Activated CD4-positive, alpha-beta memory T cell treated with anti-CD3 and anti-CD28 coated beads for 36 hours (primary cell): ENCODE data around the gene WDR5. TPM values are rescaled to one million over a fixed set of nuclear protein-coding genes. Genes with fewer than 3 reads are reported as not detected.

Experiments used
- CTCF ChIA-PET: fragments of 350-600 bp; sonication (Branson Sonifier 250); formaldehyde crosslinking; loops from one replicate; lab custom pipeline; 2021; ENCODE audit warnings: antibody characterized with exemption, inconsistent platforms; lab: Charles Lee
- POLR2A ChIA-PET: fragments of 350-600 bp; sonication (Branson Sonifier 250); formaldehyde crosslinking; loops from one replicate; lab custom pipeline; 2021; ENCODE audit warnings: antibody characterized with exemption; lab: Charles Lee
- DNase-seq: peaks from one replicate; pipeline ENCODE4 v3.0.0-alpha.2; 2020
- H3K27ac Mint-ChIP-seq: one replicate; pipeline ENCODE4 v1.8.0; 2021; ENCODE audit warnings: mixed read lengths
- H3K27me3 Mint-ChIP-seq: one replicate; pipeline ENCODE4 v1.8.0; 2021; ENCODE audit warnings: mixed read lengths
- H3K36me3 Mint-ChIP-seq: one replicate; pipeline ENCODE4 v1.8.0; 2021; ENCODE audit warnings: mixed read lengths
- H3K4me1 Mint-ChIP-seq: one replicate; pipeline ENCODE4 v1.8.0; 2021; ENCODE audit warnings: low read depth, mixed read lengths
- H3K4me3 Mint-ChIP-seq: one replicate; pipeline ENCODE4 v1.8.0; 2021; ENCODE audit warnings: mild to moderate bottlenecking, mixed read lengths
- H3K9me3 Mint-ChIP-seq: one replicate; pipeline ENCODE4 v1.8.0; 2021; ENCODE audit warnings: mixed read lengths
- intact Hi-C: fragments of 100-400 bp; cut with micrococcal nuclease; formaldehyde crosslinking; loops from one replicate; pipeline ENCODE4 v1.15.1; 2023
- total RNA-seq, 2 experiments: library from RNA; stranded (reverse); gene quantifications; one replicate each; pipeline ENCODE4 v1.2.3, GENCODE V29; 2021

The WDR5 gene
- total RNA-seq, 2 experiments from 2014 or later, result 41.6 to 43.0 TPM

DNA sequence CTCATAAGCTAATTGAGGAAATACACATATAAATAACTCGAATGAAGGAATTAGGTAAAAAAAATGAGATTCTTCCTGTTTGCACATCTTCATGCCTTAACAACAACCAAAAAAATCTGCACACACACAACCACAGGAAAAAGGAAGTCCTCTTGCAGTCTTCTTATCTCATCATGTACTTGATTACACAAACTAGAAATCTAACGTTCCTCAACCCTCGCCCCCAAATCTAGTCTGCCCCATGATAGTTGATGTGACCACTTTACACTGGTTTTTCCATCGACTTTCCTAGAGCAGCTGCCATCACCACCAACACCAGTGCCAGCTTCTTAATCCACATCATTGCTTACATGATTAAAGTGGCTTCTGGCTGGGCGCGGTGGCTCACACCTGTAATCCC is 59.7 kb downstream of the WDR5 start:
- ChIA-PET CTCF (interaction anchor here (1.2 to 1.5 kb wide), 2 partner anchors 25 to 248 kb away, joined by 4 to 5 read pairs; no protein-coding TSS in a partner anchor), POLR2A (interaction anchor here (0.6 kb wide), 1 partner anchor 691 kb away, joined by 6 read pairs; no protein-coding TSS in a partner anchor)
- Mint-ChIP-seq H3K4me1 (peaks cover 10% of the 10 kb centered on the region), H3K4me3 (no peak overlapping the region), H3K27me3 (no peaks in the 10 kb centered on the region), H3K9me3 (no peaks in the 10 kb centered on the region), H3K27ac (no peak overlapping the region), H3K36me3 (no peaks in the 10 kb centered on the region)
- intact Hi-C loops, result no loop called here
- no peak for DNase-seq

DNA sequence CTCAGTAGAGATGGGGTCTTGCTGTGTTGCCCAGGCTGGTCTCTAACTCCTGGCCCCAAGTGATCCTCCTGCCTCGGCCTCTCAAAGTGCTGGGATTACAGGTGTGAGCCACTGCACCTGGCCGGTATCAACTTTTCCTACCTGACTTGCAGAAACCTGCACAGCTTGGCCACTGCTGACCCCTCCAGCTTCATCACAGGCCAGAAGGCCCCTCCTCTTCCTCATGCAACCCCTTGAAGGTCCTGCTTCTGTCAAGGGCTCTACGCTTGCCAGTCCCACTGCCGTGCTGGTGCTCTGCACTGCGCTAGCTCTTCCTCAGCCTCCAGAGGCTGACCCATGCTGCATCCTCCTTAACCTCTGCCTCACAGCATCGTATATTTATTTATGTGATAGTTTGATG is 61.0 kb downstream of the WDR5 start:
- Mint-ChIP-seq H3K9me3 (no peaks in the 10 kb centered on the region), H3K27me3 (no peaks in the 10 kb centered on the region), H3K4me1 (peaks cover 10% of the 10 kb centered on the region), H3K36me3 (no peaks in the 10 kb centered on the region), H3K4me3 (no peak overlapping the region), H3K27ac (no peak overlapping the region)
- ChIA-PET CTCF (no interaction called here), POLR2A (no interaction called here)
- intact Hi-C loops, result no loop called here
- DNase-seq, result no peak

DNA sequence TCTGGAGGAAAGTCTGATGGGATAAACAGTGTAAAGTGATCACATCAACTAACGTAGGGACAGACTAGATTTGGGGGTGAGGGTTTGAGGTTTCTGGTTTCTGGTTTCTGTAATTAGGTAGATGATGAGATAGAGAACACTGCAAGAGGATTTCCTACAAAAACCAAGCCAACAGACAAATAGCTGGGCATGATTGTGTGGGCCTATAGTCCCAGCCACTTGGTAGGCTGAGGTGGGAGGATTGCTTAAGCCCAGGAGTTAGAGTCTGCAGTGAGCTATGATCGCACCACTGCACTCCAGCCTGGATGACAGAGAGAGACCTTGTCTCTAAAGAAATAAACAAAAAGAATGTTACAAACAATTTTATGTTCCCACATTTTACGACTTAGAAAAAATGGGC is 62.9 kb downstream of the WDR5 start:
- Mint-ChIP-seq H3K27me3 (no peaks in the 10 kb centered on the region), H3K4me3 (no peak overlapping the region), H3K4me1 (peaks cover 10% of the 10 kb centered on the region), H3K27ac (no peak overlapping the region), H3K36me3 (no peaks in the 10 kb centered on the region), H3K9me3 (peaks cover 2% of the 10 kb centered on the region)
- CTCF ChIA-PET, result interaction anchor here (1.1 kb wide), 1 partner anchor 28 kb away, joined by 5 read pairs; no protein-coding TSS in a partner anchor
- no peak for DNase-seq
- intact Hi-C loops, result no loop called here
- POLR2A ChIA-PET, result no interaction called here

DNA sequence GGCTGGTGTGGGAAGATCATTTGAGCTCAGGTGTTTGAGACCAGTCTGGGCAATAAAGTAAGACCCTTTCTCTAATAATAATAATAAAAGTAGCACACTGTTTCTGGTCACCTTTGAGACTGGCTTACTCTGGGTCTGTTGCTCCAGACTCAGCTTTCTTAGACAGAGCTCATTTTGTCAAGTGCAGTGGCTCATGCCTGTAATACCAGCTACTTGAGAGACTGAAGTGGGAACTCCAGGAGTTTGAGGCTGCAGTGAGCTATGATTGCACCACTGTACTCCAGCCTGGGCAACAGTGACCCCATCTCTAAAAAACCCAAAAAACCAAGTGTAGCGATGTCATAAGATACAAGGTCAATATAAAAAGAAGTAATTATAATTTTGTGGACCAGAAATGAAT is 64.8 kb downstream of the WDR5 start:
- no peak overlapping the region for H3K27ac Mint-ChIP-seq
- peaks cover 6% of the 10 kb centered on the region for H3K4me1 Mint-ChIP-seq
- peaks cover 3% of the 10 kb centered on the region for H3K9me3 Mint-ChIP-seq
- no peak for DNase-seq
- no peak overlapping the region for H3K4me3 Mint-ChIP-seq
- no peaks in the 10 kb centered on the region for H3K36me3 Mint-ChIP-seq
- POLR2A ChIA-PET, result no interaction called here
- H3K27me3 Mint-ChIP-seq, result no peaks in the 10 kb centered on the region
- intact Hi-C loops, result no loop called here
- CTCF ChIA-PET, result no interaction called here

DNA sequence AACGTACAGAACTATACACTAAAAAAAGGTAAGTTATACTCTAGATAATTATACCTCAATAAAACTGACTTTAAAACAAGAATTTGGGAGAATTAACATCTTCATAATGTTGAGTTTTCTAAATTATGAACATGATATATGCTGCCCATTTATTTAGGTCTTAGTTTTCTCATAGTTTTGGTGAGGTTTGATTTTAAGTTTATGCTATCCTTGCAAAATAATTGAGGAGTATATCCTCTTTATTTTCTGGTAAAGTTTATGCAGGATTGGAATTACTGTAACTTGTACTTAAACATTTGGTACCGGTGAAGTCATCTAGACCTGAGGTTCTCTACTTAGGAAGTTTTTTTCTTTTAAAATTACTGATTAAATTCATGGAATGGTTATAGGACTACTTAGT is 67.3 kb downstream of the WDR5 start:
- intact Hi-C loops, result no loop called here
- H3K27ac Mint-ChIP-seq, result no peak overlapping the region
- ChIA-PET CTCF (no interaction called here), POLR2A (no interaction called here)
- DNase-seq, result no peak
- H3K4me3 Mint-ChIP-seq, result no peak overlapping the region
- peaks cover 3% of the 10 kb centered on the region for H3K9me3 Mint-ChIP-seq
- H3K4me1 Mint-ChIP-seq, result peaks cover 4% of the 10 kb centered on the region
- no peaks in the 10 kb centered on the region for H3K36me3 Mint-ChIP-seq
- H3K27me3 Mint-ChIP-seq, result no peaks in the 10 kb centered on the region

DNA sequence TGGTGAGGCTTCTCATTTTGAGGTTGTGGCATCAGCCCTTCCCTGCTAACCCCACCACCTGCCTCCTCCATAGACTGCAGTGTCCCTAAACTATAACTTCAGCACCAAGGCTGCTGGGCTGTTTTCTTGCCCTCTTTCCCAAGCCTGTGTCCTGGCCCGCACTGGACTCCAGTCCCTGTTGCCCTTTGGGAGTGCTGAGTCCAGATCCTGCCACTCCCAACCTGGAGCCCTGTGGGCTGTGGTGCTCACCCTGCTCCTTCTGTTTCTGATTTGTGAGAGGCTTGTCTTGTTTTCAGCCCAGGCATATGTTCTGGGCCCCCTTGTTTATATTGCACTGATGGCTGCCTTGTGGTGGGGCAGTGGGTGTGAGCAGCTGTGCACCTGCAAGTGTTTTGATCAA is 68.2 kb downstream of the WDR5 start:
- Mint-ChIP-seq H3K4me1 (no peaks in the 10 kb centered on the region), H3K27me3 (no peaks in the 10 kb centered on the region), H3K9me3 (peaks cover 3% of the 10 kb centered on the region), H3K27ac (no peak overlapping the region), H3K36me3 (no peaks in the 10 kb centered on the region), H3K4me3 (no peak overlapping the region)
- POLR2A ChIA-PET, result no interaction called here
- intact Hi-C loops, result no loop called here
- CTCF ChIA-PET, result no interaction called here
- no peak for DNase-seq

DNA sequence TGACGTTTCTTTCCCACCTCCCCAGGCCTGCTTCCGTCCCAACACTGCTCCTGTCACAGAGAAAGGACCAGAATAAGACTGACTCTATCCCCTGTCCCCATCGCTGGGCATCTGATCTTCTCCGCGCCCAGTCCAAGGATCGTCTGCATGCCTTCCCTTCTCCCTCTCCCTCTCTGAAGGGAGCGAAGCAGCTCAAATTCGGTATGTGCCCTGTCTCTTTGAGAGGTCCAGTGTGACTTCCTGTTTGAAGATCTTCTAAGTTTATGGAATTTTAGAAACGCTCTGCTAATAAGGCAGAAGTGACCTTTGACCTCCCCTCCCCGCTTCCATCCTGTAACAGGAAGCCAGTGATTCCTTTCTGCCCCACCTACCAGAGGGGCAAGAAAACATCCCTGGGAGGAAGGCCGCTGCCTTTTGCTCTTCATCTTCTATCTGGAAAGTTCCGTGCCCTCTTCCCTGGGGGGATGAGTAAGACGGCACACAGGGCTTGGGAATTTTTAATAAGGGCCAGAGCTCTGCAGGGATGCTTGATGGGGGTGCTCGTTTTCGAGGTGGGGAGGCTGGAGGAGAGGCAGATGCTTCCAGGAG is 69.2 kb downstream of the WDR5 start:
- no peak overlapping the region for H3K27ac Mint-ChIP-seq
- intact Hi-C loops, result no loop called here
- CTCF ChIA-PET, result no interaction called here
- POLR2A ChIA-PET, result no interaction called here
- no peaks in the 10 kb centered on the region for H3K4me1 Mint-ChIP-seq
- no peak overlapping the region for H3K4me3 Mint-ChIP-seq
- H3K9me3 Mint-ChIP-seq, result peaks cover 3% of the 10 kb centered on the region
- H3K27me3 Mint-ChIP-seq, result no peaks in the 10 kb centered on the region
- no peak for DNase-seq
- H3K36me3 Mint-ChIP-seq, result no peaks in the 10 kb centered on the region

DNA sequence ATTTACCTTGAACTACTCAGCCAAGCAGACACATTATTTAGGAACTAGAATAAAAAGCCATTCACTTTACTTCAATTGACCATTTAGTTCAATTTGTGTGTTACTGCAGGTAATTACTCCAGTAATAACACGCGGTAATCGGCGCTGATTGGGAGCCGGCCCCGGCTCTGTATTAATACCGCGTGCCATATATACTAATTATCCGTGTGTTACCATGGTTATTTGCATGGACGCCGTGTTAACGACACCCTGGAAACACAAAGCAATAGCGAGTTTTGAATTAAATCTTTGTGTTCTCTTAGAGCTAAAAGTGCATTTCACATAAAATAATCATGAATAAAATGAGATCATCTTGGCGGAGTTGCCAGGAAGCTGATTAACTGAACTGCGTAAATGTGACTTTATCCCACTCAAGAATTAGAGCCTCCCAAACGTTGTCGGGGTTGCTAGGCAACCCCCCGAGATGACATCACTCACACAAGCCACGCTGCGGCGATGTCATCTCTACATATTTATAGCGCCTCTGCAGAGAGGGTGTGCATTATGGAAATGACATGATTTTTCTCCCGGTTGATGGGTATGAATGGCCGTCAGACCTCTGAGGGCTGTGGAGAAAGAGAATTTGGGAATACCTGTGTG is 69.9 kb downstream of the WDR5 start:
- Mint-ChIP-seq H3K36me3 (no peaks in the 10 kb centered on the region), H3K27me3 (no peaks in the 10 kb centered on the region), H3K27ac (no peak overlapping the region), H3K4me1 (no peaks in the 10 kb centered on the region), H3K9me3 (peaks cover 3% of the 10 kb centered on the region), H3K4me3 (no peak overlapping the region)
- CTCF ChIA-PET, result no interaction called here
- DNase-seq, result no peak
- POLR2A ChIA-PET, result no interaction called here
- intact Hi-C loops, result no loop called here

DNA sequence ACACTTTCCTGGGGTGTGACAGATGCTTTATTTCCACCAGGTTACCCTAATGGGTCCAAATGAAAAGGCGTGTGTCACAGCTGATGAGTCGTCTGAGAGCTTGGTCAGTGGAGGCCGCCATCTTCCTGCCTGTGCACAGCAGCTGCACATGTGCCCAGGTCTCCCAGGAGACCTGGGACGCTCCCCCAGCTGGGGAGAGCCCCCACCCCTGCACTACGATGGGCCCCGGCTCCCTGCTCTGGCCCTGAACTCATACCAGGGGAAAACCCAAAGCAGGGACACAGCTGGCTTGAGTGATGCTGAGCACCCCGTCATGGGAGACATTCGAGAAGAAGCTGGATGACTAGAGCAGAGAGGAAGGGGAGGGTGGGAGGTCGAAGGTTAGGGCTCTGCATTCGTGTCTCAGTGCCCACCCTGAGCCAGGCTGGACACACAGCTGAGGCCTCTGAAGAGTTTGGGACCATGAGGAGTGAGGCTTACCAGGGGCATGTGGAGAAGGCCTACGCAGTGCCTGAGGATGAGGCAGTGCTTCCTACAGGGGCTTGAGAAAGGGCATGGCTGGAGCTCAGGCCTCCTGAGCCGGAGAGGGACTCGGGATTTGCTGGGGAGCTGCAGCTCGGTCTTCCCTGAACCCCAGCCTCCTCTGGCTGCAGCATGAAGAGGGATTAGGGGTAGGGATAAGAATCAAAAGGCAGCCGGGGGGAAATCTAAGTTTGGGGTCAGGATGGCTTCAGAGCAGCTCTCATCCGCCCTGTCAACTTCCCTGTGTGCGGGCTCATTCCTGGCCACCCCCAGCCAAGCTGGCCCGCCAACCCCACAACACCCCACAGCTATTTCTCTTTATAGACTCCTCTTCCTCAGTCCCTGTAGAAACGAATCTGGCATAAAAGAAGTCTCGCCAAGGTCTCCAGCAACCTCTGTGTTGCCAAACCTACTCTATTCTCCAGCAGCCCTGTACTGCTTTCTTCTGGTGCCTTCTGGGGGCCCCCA is 70.7 kb downstream of the WDR5 start:
- CTCF ChIA-PET, result no interaction called here
- no peaks in the 10 kb centered on the region for H3K4me1 Mint-ChIP-seq
- no peak overlapping the region for H3K4me3 Mint-ChIP-seq
- H3K9me3 Mint-ChIP-seq, result peaks cover 3% of the 10 kb centered on the region
- intact Hi-C loops, result no loop called here
- no peaks in the 10 kb centered on the region for H3K27me3 Mint-ChIP-seq
- H3K36me3 Mint-ChIP-seq, result no peaks in the 10 kb centered on the region
- POLR2A ChIA-PET, result no interaction called here
- H3K27ac Mint-ChIP-seq, result no peak overlapping the region
- DNase-seq, result peak; percentile 25

DNA sequence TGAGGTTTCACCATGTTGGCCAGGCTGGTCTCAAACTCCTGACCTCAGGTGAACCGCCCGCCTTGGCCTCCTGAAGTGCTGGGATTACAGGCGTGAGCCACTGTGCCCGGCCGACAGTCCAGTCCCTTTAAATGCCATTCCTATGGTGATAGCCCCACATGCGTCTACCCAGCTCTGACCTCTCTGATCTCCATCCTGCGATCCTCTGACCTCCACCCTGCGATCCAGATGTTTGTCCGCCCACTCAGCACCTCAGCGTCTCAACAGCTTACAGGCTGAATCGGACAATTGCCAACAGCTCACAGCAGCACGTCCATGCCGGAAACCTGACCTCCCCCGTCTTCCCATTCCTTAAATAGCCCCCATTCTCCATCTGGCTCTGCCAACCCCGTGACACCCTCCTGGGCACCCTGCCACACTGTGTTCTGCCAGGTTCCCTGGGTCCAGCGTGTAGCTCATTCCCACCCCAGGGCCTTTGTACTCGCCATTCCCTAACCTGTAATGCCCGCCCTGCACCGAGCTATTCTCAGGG is 72.5 kb downstream of the WDR5 start:
- DNase-seq, result no peak
- Mint-ChIP-seq H3K9me3 (peaks cover 10% of the 10 kb centered on the region), H3K4me1 (no peaks in the 10 kb centered on the region), H3K36me3 (no peaks in the 10 kb centered on the region), H3K27ac (no peak overlapping the region), H3K4me3 (no peak overlapping the region), H3K27me3 (no peaks in the 10 kb centered on the region)
- CTCF ChIA-PET, result no interaction called here
- POLR2A ChIA-PET, result no interaction called here
- intact Hi-C loops, result no loop called here

DNA sequence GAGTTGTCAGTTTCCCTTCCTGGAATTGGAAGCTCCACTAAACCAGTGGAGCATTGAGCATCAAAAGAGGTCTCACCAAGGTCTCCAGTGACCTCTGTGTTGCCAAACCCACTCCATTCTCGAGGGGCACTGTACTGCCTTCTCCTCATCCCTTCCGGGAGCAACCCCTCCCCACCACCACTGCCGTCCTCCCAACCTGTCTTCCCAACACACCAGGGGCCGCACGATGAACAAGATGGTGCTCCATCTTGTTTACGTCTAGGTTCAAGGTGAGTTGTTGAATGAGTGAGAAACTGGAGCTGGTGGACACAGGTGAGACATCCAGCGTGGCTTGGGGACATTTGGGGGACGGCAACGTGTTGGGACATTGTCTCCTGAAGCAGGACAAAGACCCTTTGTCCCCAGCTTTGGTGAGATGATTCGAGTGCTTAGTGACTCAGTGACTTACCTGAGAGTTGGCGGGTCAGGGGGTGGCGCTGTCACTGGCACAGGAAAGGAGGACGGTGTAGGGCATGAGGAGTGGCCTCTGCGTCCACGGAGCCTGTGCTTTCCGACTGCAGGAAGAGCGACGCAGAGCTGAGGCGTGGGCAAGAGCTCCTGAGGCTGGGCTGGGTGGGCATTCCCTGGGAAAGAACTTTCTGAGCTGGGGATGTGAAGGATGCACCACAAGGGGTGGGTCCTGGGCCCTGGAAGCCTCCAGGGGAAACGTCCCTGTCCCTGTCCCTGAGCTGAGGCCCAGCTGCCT is 73.3 kb downstream of the WDR5 start:
- Mint-ChIP-seq H3K4me1 (no peaks in the 10 kb centered on the region), H3K27ac (no peak overlapping the region)
- CTCF ChIA-PET, result no interaction called here

More for the DNA sequence above, 73.3 kb downstream of the WDR5 start:
- DNase-seq, result no peak
- intact Hi-C loops, result no loop called here
- Mint-ChIP-seq H3K9me3 (peaks cover 7% of the 10 kb centered on the region), H3K36me3 (no peaks in the 10 kb centered on the region), H3K4me3 (no peak overlapping the region), H3K27me3 (no peaks in the 10 kb centered on the region)
- POLR2A ChIA-PET, result no interaction called here
